ENCODE measurements around the gene DUS1L.

DUS1L gene

GRCh38 chr17:82055023-82055964 is 10.3 kb downstream of the DUS1L start:
- H3K36me3 ChIP-seq (ENCODE audit: insufficient read depth, low read length), result peaks cover 64% of the 10 kb centered on the region
- H3K27me3 ChIP-seq (ENCODE audit: control insufficient read depth, insufficient read depth, low read length), result no peaks in the 10 kb centered on the region
- no peak overlapping the region for H3K4me3 ChIP-seq (ENCODE audit: low read length)
- no peak overlapping the region for H3K4me2 ChIP-seq (ENCODE audit: low read length)
- H3K4me1 ChIP-seq (ENCODE audit: control insufficient read depth, insufficient read depth, low read length), result peaks cover 17% of the 10 kb centered on the region
- H3K9ac ChIP-seq (ENCODE audit: low read depth, low read length), result no peak overlapping the region
- no peaks in the 10 kb centered on the region for H3K9me3 ChIP-seq (replicated peaks; ENCODE audit: low read length)

GRCh38 chr17:82054351-82055022 is 11.1 kb downstream of the DUS1L start:
- Histone ChIP-seq H3K9ac (ENCODE audit: low read depth, low read length) (no peak overlapping the region), H3K9me3 (replicated peaks; ENCODE audit: low read length) (no peaks in the 10 kb centered on the region), H3K36me3 (ENCODE audit: insufficient read depth, low read length) (peaks cover 64% of the 10 kb centered on the region), H3K4me2 (ENCODE audit: low read length) (no peak overlapping the region), H3K4me3 (ENCODE audit: low read length) (no peak overlapping the region), H3K4me1 (ENCODE audit: control insufficient read depth, insufficient read depth, low read length) (peaks cover 19% of the 10 kb centered on the region), H3K27me3 (ENCODE audit: control insufficient read depth, insufficient read depth, low read length) (no peaks in the 10 kb centered on the region)

DNA sequence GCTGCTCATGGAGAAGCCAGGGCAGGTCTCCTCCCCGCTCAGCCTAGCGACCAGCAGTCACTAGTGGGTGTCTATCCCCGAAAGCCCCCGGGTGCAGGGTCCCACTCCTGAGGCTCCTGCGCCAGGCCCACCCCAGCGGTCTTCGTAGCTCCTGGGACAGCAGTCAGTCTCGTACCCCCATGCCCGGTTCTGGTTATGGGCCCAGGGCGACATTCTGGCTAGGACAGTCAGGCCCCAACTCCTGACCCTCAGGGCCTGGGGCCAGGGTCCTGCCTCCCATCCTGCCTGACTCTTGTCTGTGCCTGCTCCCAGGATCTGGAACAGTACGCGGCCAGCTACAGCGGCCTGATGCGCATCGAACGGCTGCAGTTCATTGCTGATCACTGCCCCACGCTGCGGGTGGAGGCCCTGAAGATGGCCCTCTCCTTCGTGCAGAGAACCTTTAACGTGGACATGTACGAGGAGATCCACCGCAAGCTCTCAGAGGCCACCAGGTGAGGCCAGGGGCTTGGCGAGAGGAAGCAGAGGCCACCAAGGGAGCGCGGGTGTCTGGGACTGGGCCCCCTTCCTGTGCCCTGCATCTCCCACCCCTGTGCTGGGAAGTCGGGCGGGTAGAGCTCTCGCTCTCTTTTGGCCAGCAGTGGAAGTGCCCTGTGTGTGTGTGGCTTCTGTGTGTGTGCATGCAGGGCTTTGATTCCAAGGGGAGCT is 11.9 kb downstream of the DUS1L start:
- Histone ChIP-seq H3K4me2 (ENCODE audit: low read length) (no peak overlapping the region), H3K9ac (ENCODE audit: low read depth, low read length) (no peak overlapping the region), H3K4me3 (ENCODE audit: low read length) (no peak overlapping the region), H3K27me3 (ENCODE audit: control insufficient read depth, insufficient read depth, low read length) (no peaks in the 10 kb centered on the region), H3K9me3 (replicated peaks; ENCODE audit: low read length) (no peaks in the 10 kb centered on the region), H3K36me3 (ENCODE audit: insufficient read depth, low read length) (peaks cover 62% of the 10 kb centered on the region), H3K4me1 (ENCODE audit: control insufficient read depth, insufficient read depth, low read length) (peaks cover 19% of the 10 kb centered on the region)

DNA sequence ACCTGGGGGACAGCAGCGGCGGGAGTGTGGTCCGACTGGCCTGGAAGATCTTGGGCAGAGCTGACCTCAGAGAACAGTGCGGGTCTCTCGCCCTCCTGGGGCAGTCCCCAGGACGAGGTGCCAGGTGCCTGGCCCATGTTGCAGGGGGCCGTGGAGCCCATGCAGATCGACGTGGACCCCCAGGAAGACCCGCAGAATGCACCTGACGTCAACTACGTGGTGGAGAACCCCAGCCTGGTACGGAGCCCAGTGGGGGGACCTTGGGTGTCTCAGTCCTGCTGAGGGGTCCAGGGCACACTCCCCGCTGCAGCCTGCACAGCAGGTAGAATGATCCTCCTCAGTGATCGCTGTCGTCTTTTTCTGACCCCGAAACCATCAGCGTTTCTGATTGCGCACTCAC is 12.5 kb downstream of the DUS1L start:
- peak overlapping the region; percentile 84 for H3K9ac ChIP-seq (ENCODE audit: low read depth, low read length)
- H3K4me2 ChIP-seq (ENCODE audit: low read length), result peak overlapping the region; percentile 89
- H3K9me3 ChIP-seq (replicated peaks; ENCODE audit: low read length), result no peaks in the 10 kb centered on the region
- no peaks in the 10 kb centered on the region for H3K27me3 ChIP-seq (ENCODE audit: control insufficient read depth, insufficient read depth, low read length)
- peak overlapping the region; percentile 77 for H3K4me3 ChIP-seq (ENCODE audit: low read length)
- peaks cover 63% of the 10 kb centered on the region for H3K36me3 ChIP-seq (ENCODE audit: insufficient read depth, low read length)
- peaks cover 19% of the 10 kb centered on the region for H3K4me1 ChIP-seq (ENCODE audit: control insufficient read depth, insufficient read depth, low read length)

GRCh38 chr17:82052638-82053059 is 13.0 kb downstream of the DUS1L start:
- peak overlapping the region; percentile 84 for H3K9ac ChIP-seq (ENCODE audit: low read depth, low read length)

DNA sequence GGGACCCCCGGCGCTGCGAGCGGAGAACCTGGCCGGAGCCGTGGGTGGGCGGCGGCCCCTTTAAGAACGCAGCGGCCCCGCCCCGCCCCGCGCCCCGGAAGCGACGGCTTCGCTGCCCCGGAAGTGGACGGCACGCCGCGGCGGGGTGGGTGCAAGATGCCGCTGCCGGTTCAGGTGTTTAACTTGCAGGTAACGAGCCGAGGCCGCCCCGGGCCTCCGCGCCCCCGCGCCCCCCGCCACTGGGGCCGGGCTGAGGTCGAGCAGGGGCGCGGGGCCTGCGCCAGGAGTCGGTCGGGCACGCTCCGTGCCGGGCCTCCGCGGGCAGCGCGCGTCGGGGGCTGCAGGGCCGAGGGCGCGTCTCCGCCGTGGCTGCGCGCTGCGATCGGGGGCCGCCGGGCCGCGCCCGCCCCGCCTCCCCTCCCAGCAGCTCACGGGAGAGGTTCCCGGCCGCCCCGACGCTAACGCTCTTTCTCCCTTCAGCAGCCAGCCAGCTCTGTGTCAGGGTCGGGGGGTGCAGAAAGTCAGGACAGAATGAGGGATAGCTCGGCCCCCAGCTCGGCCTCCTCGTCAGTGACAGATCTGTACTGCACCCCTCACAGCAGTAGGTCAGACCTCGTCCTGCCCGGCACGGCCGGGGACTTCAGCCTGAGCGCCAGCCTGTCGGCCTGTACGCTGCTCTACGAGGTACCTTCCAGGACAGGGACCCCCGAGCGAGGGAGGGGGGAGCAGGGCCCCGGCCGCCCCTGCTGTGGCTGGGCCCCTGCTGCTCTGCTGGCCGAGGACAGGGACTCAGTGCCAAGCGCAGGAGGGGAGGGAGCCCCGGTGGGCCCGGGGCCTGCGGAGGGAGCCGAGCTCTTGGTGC is 13.6 kb downstream of the DUS1L start, which contains the start of the genes GPS1 and RFNG:
Gene GPS1 (plus strand): TSS at position 123 of the 862 bp plus-strand sequence. CDS start 34 bp downstream, at position 157.
Gene RFNG (minus strand): TSS at position 36 of the 862 bp plus-strand sequence. CDS start 45 bp downstream, outside the sequence.
- peak within 1 kb of the TSS; percentile 89 for H3K4me2 ChIP-seq (ENCODE audit: low read length)
- H3K36me3 ChIP-seq (ENCODE audit: insufficient read depth, low read length), result peaks cover 62% of the 10 kb centered on the region
- peak within 1 kb of the TSS; percentile 77 for H3K4me3 ChIP-seq (ENCODE audit: low read length)
- H3K27me3 ChIP-seq (ENCODE audit: control insufficient read depth, insufficient read depth, low read length), result no peaks in the 10 kb centered on the region
- peak within 1 kb of the TSS; percentile 84 for H3K9ac ChIP-seq (ENCODE audit: low read depth, low read length)
- peaks cover 19% of the 10 kb centered on the region for H3K4me1 ChIP-seq (ENCODE audit: control insufficient read depth, insufficient read depth, low read length)
- no peaks in the 10 kb centered on the region for H3K9me3 ChIP-seq (replicated peaks; ENCODE audit: low read length)

More at GRCh38 chr17:82052638-82053059, 13.0 kb downstream of the DUS1L start:
- H3K27me3 ChIP-seq (ENCODE audit: control insufficient read depth, insufficient read depth, low read length), result no peaks in the 10 kb centered on the region
- peak overlapping the region; percentile 89 for H3K4me2 ChIP-seq (ENCODE audit: low read length)
- peaks cover 63% of the 10 kb centered on the region for H3K36me3 ChIP-seq (ENCODE audit: insufficient read depth, low read length)
- no peaks in the 10 kb centered on the region for H3K9me3 ChIP-seq (replicated peaks; ENCODE audit: low read length)
- peak overlapping the region; percentile 77 for H3K4me3 ChIP-seq (ENCODE audit: low read length)
- H3K4me1 ChIP-seq (ENCODE audit: control insufficient read depth, insufficient read depth, low read length), result peaks cover 19% of the 10 kb centered on the region

- no peaks in the 10 kb centered on the region for H3K9me3 ChIP-seq (replicated peaks; ENCODE audit: low read length)
- H3K36me3 ChIP-seq (ENCODE audit: insufficient read depth, low read length), result peaks cover 56% of the 10 kb centered on the region
- H3K4me2 ChIP-seq (ENCODE audit: low read length), result peak overlapping the region; percentile 89
- H3K4me1 ChIP-seq (ENCODE audit: control insufficient read depth, insufficient read depth, low read length), result peaks cover 19% of the 10 kb centered on the region
- peak overlapping the region; percentile 77 for H3K4me3 ChIP-seq (ENCODE audit: low read length)
- no peaks in the 10 kb centered on the region for H3K27me3 ChIP-seq (ENCODE audit: control insufficient read depth, insufficient read depth, low read length)
- H3K9ac ChIP-seq (ENCODE audit: low read depth, low read length), result peak overlapping the region; percentile 84
Observed at GRCh38 chr17:82050761-82051641, 14.6 kb downstream of the DUS1L start.

DNA sequence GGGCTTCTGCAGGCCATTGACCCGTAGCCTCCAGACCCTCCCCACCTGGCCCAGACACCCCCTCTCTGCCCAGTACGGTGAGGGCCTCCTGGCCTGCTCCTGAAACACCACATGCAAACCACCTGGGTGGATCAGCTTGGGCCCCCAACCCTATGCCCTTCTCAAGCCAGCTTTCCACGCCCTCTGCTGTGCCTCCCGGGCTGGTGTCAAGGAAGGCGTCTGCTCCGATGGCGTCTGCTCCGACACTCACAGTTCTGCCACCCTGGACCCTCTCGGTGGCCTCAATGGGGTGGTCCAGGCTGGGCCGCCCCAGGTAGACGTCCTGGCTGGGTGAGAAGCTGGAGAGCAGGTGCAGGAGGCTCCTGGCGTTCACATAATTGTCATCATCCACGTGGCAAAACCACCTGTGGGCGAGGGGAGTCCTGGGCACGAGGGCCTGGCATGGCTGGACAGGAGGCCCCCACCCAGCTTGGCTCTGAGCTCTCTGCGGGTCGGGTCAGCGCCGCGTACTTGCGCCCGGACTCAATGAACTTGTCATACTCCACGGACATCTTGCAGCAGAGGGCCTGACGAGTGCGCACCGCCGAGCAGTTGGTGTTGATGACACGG is 15.3 kb downstream of the DUS1L start:
- Histone ChIP-seq H3K36me3 (ENCODE audit: insufficient read depth, low read length) (peaks cover 51% of the 10 kb centered on the region), H3K4me3 (ENCODE audit: low read length) (peak overlapping the region; percentile 77), H3K9me3 (replicated peaks; ENCODE audit: low read length) (no peaks in the 10 kb centered on the region), H3K9ac (ENCODE audit: low read depth, low read length) (peak overlapping the region; percentile 84), H3K4me1 (ENCODE audit: control insufficient read depth, insufficient read depth, low read length) (peaks cover 19% of the 10 kb centered on the region), H3K27me3 (ENCODE audit: control insufficient read depth, insufficient read depth, low read length) (no peaks in the 10 kb centered on the region), H3K4me2 (ENCODE audit: low read length) (peak overlapping the region; percentile 89)

GRCh38 chr17:82049521-82049971 is 16.1 kb downstream of the DUS1L start:
- Histone ChIP-seq H3K4me1 (ENCODE audit: control insufficient read depth, insufficient read depth, low read length) (peaks cover 19% of the 10 kb centered on the region), H3K36me3 (ENCODE audit: insufficient read depth, low read length) (peaks cover 44% of the 10 kb centered on the region), H3K9ac (ENCODE audit: low read depth, low read length) (no peak overlapping the region), H3K27me3 (ENCODE audit: control insufficient read depth, insufficient read depth, low read length) (no peaks in the 10 kb centered on the region), H3K4me3 (ENCODE audit: low read length) (no peak overlapping the region), H3K4me2 (ENCODE audit: low read length) (no peak overlapping the region), H3K9me3 (replicated peaks; ENCODE audit: low read length) (no peaks in the 10 kb centered on the region)

All from skeletal muscle satellite cell (primary cell).